Endothelial cell of umbilical vein (primary cell): ENCODE measurements around the gene HIVEP1. TPM values are rescaled to one million over a fixed set of nuclear protein-coding genes. Genes with fewer than 3 reads are reported as not detected.

ENCODE experiments used
- BruUV-seq: library from RNA; stranded (reverse); fragments of 400-500 nt; replicated peaks from 2 replicates; lab custom pipeline; 2021; lab: Mats Ljungman, UMichigan
- CTCF ChIA-PET: fragments of 300-600, 350-600 bp; sonication (Branson Sonifier 250); formaldehyde crosslinking; loops from one replicate; lab custom pipeline; 2021; ENCODE audit warnings: antibody characterized with exemption, inconsistent platforms; lab: Charles Lee
- POLR2A ChIA-PET: fragments of 300-600, 350-600 bp; sonication (Branson Sonifier 250); formaldehyde crosslinking; loops from one replicate; lab custom pipeline; 2021; ENCODE audit warnings: antibody characterized with exemption, inconsistent platforms; lab: Charles Lee
- DNase-seq: peaks from one replicate; pipeline ENCODE4 v3.0.0-alpha.2; 2011; ENCODE audit warnings: low read depth, low spot score
- FAIRE-seq: peaks from 2 replicates; lab custom pipeline; 2011; peaks lifted over from hg19 to GRCh38; lab: Jason Lieb, UNC
- H2AFZ ChIP-seq: 2 replicates; pipeline ENCODE4 v1.6.0; 2012; ENCODE audit warnings: low read depth, low read length, control low read depth, inconsistent platforms
- H3K27ac ChIP-seq: 2 replicates; pipeline ENCODE4 v1.5.1; 2011; ENCODE audit warnings: low read depth, mild to moderate bottlenecking, control low read depth, low read length, moderate library complexity; ENCODE audit not compliant: insufficient read depth
- H3K27me3 ChIP-seq, 2 experiments: 2 replicates each; pipeline versions ENCODE4 v1.6.0 to v1.6.1; 2011; ENCODE audit warnings: low read length in 2 of 2, mixed read lengths in 1 of 2; ENCODE audit not compliant: control insufficient read depth in 2 of 2, insufficient read depth in 2 of 2
- H3K36me3 ChIP-seq, 2 experiments: 2 replicates in 1 of 2; 3 replicates in 1 of 2; pipeline ENCODE4 v1.5.1; 2011; ENCODE audit warnings: low read length in 2 of 2, mild to moderate bottlenecking in 1 of 2, moderate library complexity in 1 of 2; ENCODE audit not compliant: control insufficient read depth in 2 of 2, insufficient read depth in 2 of 2; ENCODE audit errors: extremely low read depth in 1 of 2
- H3K4me1 ChIP-seq: 3 replicates; pipeline ENCODE4 v1.5.1; 2011; ENCODE audit warnings: mild to moderate bottlenecking, low read length; ENCODE audit not compliant: control insufficient read depth, insufficient read depth; ENCODE audit errors: extremely low read depth
- H3K4me2 ChIP-seq: 2 replicates; pipeline ENCODE4 v1.6.1; 2011; ENCODE audit warnings: low read length, control low read depth, mixed read lengths; ENCODE audit not compliant: insufficient read depth
- H3K4me3 ChIP-seq, 3 experiments: fragments of 200-600 bp in 1 of 3; sonication (generic), shearing (Covaris generic) in 1 of 3; replicated peaks in 1 of 3; 2 replicates each; pipeline ENCODE4 v1.5.1; 2011 to 2016; ENCODE audit warnings: control low read depth in 3 of 3, low read length in 3 of 3, mild to moderate bottlenecking in 2 of 3, inconsistent platforms in 1 of 3, low read depth in 1 of 3, moderate library complexity in 1 of 3; ENCODE audit not compliant: insufficient read depth in 1 of 3
- H3K79me2 ChIP-seq: 2 replicates; pipeline ENCODE4 v1.6.0; 2012; ENCODE audit warnings: low read length, inconsistent platforms; ENCODE audit not compliant: control insufficient read depth, insufficient read depth
- H3K9ac ChIP-seq: replicated peaks from 2 replicates; pipeline ENCODE3; 2011; ENCODE audit warnings: low read length, control low read depth; ENCODE audit not compliant: insufficient read depth; ENCODE audit errors: extremely low read depth
- H3K9me1 ChIP-seq: replicated peaks from 3 replicates; pipeline ENCODE4 v1.6.0; 2011; ENCODE audit warnings: mild to moderate bottlenecking, low read length; ENCODE audit not compliant: control insufficient read depth, insufficient read depth; ENCODE audit errors: extremely low read depth
- H3K9me3 ChIP-seq: replicated peaks from 2 replicates; pipeline ENCODE4 v1.5.1; 2012; ENCODE audit warnings: low read length, inconsistent platforms; ENCODE audit not compliant: control insufficient read depth, insufficient read depth
- H4K20me1 ChIP-seq: replicated peaks from 2 replicates; pipeline ENCODE3; 2011; ENCODE audit warnings: mild to moderate bottlenecking, low read length; ENCODE audit not compliant: control insufficient read depth, insufficient read depth; ENCODE audit errors: extremely low read depth
- EZH2 ChIP-seq: IDR thresholded peaks from 2 replicates; pipeline ENCODE4 v1.6.1; 2012; ENCODE audit warnings: borderline replicate concordance, low read depth, mild to moderate bottlenecking, moderate library complexity, low read length, inconsistent platforms; ENCODE audit not compliant: severe bottlenecking
- FOS ChIP-seq: IDR thresholded peaks from 2 replicates; pipeline ENCODE4 v1.6.1; 2011; ENCODE audit warnings: mild to moderate bottlenecking, low read length, moderate library complexity, borderline replicate concordance; ENCODE audit not compliant: insufficient read depth
- GATA2 ChIP-seq: IDR thresholded peaks from 2 replicates; pipeline ENCODE4 v1.7.0; 2011; ENCODE audit warnings: low read depth, mild to moderate bottlenecking, moderate library complexity, mixed read lengths, low read length; ENCODE audit not compliant: insufficient read length, insufficient read depth
- JUN ChIP-seq: IDR thresholded peaks from 2 replicates; pipeline ENCODE4 v1.6.1; 2011; ENCODE audit warnings: borderline replicate concordance, low read depth; ENCODE audit not compliant: insufficient read length, insufficient read depth
- MYC ChIP-seq: IDR thresholded peaks from one replicate; pipeline ENCODE4 v1.6.1; 2011; ENCODE audit warnings: mild to moderate bottlenecking, low read depth, low read length
- POLR2A ChIP-seq: IDR thresholded peaks from 2 replicates; pipeline ENCODE4 v1.6.1; 2012; ENCODE audit warnings: low read depth, mild to moderate bottlenecking, control low read depth, low read length
- POLR2AphosphoS5 ChIP-seq: IDR thresholded peaks from 2 replicates; pipeline ENCODE4 v1.6.1; 2012; ENCODE audit warnings: low read depth, mild to moderate bottlenecking, control low read depth, low read length, moderate library complexity; ENCODE audit not compliant: insufficient read depth
- dilution Hi-C: fragments of 300-500 bp; cut with MboI; formaldehyde crosslinking; loops from one replicate; pipeline ENCODE4 v1.15.0; 2019; ENCODE audit warnings: low sequenced_read_pairs; ENCODE audit not compliant: extremely low pct_ligation_motif_present
- intact Hi-C: fragments of 100-400 bp; cut with micrococcal nuclease; formaldehyde crosslinking; loops from one replicate; pipeline ENCODE4 v1.10.0; 2022
- polyA plus RNA-seq, 4 experiments: library from polyadenylated mRNA; depleted of rRNA in 3 of 4; stranded (reverse) in 3 of 4; unstranded in 1 of 4; fragments of >200 nt; gene quantifications; 2 replicates each; pipeline versions ENCODE4 v1.2.1 to v1.2.3, GENCODE V29; 2011 to 2012; ENCODE audit warnings: missing spikeins in 1 of 4
- total RNA-seq: library from RNA; stranded (reverse); gene quantifications from 2 replicates; pipeline ENCODE4 v1.2.3, GENCODE V29; 2021
- TF ChIP-seq, protein P1 (sequence below), 2 donors: IDR thresholded peaks; 1 replicate in 1 of 2; 2 replicates in 1 of 2; pipeline ENCODE4 v1.5.1; 2011; ENCODE audit warnings: low read length in 2 of 2, mild to moderate bottlenecking in 2 of 2, moderate library complexity in 2 of 2, control low read depth in 1 of 2, inconsistent platforms in 1 of 2, low read depth in 1 of 2; ENCODE audit not compliant: insufficient read depth in 1 of 2; ENCODE audit errors: extremely low read depth in 1 of 2
- TF ChIP-seq, protein P2 (sequence below): IDR thresholded peaks from 2 replicates; pipeline ENCODE4 v1.6.1; 2011; ENCODE audit not compliant: insufficient read depth, insufficient read length

HIVEP1 gene
- total and polyA plus RNA-seq, 2 donors (not counting 3 experiments of a cell fraction or from before 2014, with no cell fraction given): 33.5 to 49.2 TPM

DNA sequence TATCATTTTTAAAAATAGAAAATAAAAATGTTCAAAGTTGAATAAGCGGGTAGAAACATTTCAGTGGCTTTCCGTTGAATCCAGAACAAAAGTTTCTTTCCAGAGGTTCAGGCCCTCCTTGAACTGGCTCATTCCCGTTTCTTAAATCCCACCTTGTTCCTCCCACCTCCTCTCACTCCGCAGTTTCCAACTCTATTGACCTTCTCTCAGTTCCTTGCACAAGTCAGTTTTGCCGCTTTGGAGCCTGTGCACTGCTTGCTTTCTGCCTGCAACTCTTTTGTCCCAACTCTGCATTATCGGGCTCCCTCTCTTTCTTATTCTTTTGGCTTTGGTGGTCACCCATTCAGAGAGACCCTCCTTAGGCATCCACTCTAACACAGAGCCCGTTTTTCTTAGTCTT lies 178.1 kb downstream of the HIVEP1 start:
- H3K36me3 ChIP-seq: no peaks in the 10 kb centered on the region
- H3K27ac ChIP-seq: no peak overlapping the region
- FAIRE-seq (no peak), DNase-seq (no peak)
- ChIA-PET POLR2A (no interaction called here), CTCF (no interaction called here)
- H4K20me1 ChIP-seq: no peaks in the 10 kb centered on the region
- no peak overlapping the region for H3K9ac ChIP-seq
- no peaks in the 10 kb centered on the region for H3K9me3 ChIP-seq
- dilution Hi-C loops (no loop called here), intact Hi-C loops (no loop called here)
- H3K79me2 ChIP-seq: no peaks in the 10 kb centered on the region
- no peak overlapping the region for H2AFZ ChIP-seq
- TF ChIP-seq POLR2AphosphoS5 (no peak), GATA2 (no peak), POLR2A (no peak), EZH2 (no peak), MYC (no peak), JUN (no peak), FOS (no peak)
- TF ChIP-seq, protein P1, sequence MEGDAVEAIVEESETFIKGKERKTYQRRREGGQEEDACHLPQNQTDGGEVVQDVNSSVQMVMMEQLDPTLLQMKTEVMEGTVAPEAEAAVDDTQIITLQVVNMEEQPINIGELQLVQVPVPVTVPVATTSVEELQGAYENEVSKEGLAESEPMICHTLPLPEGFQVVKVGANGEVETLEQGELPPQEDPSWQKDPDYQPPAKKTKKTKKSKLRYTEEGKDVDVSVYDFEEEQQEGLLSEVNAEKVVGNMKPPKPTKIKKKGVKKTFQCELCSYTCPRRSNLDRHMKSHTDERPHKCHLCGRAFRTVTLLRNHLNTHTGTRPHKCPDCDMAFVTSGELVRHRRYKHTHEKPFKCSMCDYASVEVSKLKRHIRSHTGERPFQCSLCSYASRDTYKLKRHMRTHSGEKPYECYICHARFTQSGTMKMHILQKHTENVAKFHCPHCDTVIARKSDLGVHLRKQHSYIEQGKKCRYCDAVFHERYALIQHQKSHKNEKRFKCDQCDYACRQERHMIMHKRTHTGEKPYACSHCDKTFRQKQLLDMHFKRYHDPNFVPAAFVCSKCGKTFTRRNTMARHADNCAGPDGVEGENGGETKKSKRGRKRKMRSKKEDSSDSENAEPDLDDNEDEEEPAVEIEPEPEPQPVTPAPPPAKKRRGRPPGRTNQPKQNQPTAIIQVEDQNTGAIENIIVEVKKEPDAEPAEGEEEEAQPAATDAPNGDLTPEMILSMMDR (IDR thresholded peaks at IDR 0.05; ENCODE audit: extremely low read depth in 1 of 2, insufficient read depth in 1 of 2, low read depth in 1 of 2, low read length in 2 of 2): no peak
- TF ChIP-seq, protein P2, sequence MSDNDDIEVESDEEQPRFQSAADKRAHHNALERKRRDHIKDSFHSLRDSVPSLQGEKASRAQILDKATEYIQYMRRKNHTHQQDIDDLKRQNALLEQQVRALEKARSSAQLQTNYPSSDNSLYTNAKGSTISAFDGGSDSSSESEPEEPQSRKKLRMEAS: no peak
- H3K9me1 ChIP-seq: no peaks in the 10 kb centered on the region
- no peaks in the 10 kb centered on the region for H3K4me1 ChIP-seq
- H3K27me3 ChIP-seq: no peaks in the 10 kb centered on the region
- no peak overlapping the region for H3K4me3 ChIP-seq
- BruUV-seq: no TSS peak
- no peak overlapping the region for H3K4me2 ChIP-seq
